Sigmoid colon (tissue), 7 donors: ENCODE results near the gene RPS8. TPM values are rescaled to one million over a fixed set of nuclear protein-coding genes. Genes with fewer than 3 reads are reported as not detected.

Experiments used
- DNase-seq: peaks from one replicate; pipeline ENCODE4 v3.0.0-alpha.2; 2019
- H3K27ac ChIP-seq, 4 donors: fragments of 200-600 bp; sonication (generic); one replicate each; pipeline ENCODE4 v1.5.1; 2016 to 2019; ENCODE audit warnings: mild to moderate bottlenecking in 1 of 4
- H3K27me3 ChIP-seq, 3 donors: fragments of 200-600 bp; sonication (generic); one replicate each; pipeline ENCODE4 v1.5.1; 2019; ENCODE audit warnings: mild to moderate bottlenecking in 1 of 3
- H3K36me3 ChIP-seq, 4 donors: fragments of 200-600 bp; sonication (generic); one replicate each; pipeline ENCODE4 v1.5.1; 2016 to 2019
- H3K4me1 ChIP-seq, 4 donors: fragments of 200-600 bp; sonication (generic); one replicate each; pipeline ENCODE4 v1.5.1; 2017 to 2019
- H3K4me3 ChIP-seq, 4 donors: fragments of 200-600 bp; sonication (generic); one replicate each; pipeline ENCODE4 v1.5.1; 2017 to 2019; ENCODE audit warnings: mild to moderate bottlenecking in 2 of 4, moderate library complexity in 1 of 4
- H3K9me3 ChIP-seq, 4 donors: fragments of 200-600 bp in 3 of 4; sonication (generic) in 3 of 4; one replicate each; pipeline versions ENCODE4 v1.5.1 to v1.6.1; 2013 to 2019
- CTCF ChIP-seq, 4 experiments: fragments of 450-650 bp in 3 of 4; fragments of 200-600 bp in 1 of 4; IDR thresholded peaks; one replicate each; pipeline ENCODE4 v1.5.1; 2016 to 2019; ENCODE audit warnings: antibody characterized with exemption in 4 of 4, mild to moderate bottlenecking in 3 of 4, moderate library complexity in 2 of 4
- EP300 ChIP-seq, 4 donors: sonication (generic); formaldehyde crosslinking; IDR thresholded peaks; one replicate each; pipeline ENCODE4 v1.6.1; 2017; ENCODE audit warnings: antibody characterized with exemption in 4 of 4
- POLR2A ChIP-seq, 2 donors: fragments of 450-650 bp; IDR thresholded peaks; one replicate each; pipeline ENCODE4 v1.6.1; 2016; ENCODE audit warnings: antibody characterized with exemption in 2 of 2, mild to moderate bottlenecking in 2 of 2, moderate library complexity in 2 of 2
- POLR2AphosphoS5 ChIP-seq, 4 donors: sonication (generic); formaldehyde crosslinking; IDR thresholded peaks; one replicate each; pipeline ENCODE4 v1.6.1; 2017; ENCODE audit warnings: antibody characterized with exemption in 4 of 4
- WGBS, 2 donors: extraction: QIAGEN DNeasy Blood & Tissue Kit; methylation state at CpG; one replicate each; pipeline ENCODE4 v1.1.7; 2013; 5-methylcytosine and 5-hydroxymethylcytosine counted together
- intact Hi-C: fragments of 100-400 bp; cut with DNase I; formaldehyde crosslinking; loops from one replicate; pipeline ENCODE4 v1.15.1; 2023
- polyA plus RNA-seq, 3 donors: library from polyadenylated mRNA; stranded (reverse); fragments of 200-250 nt; gene quantifications; one replicate each; pipeline ENCODE4 v1.2.3, GENCODE V29; 2013
- total RNA-seq, 4 donors: library from RNA; depleted of rRNA; stranded (reverse); fragments of >200 nt; gene quantifications; one replicate each; pipeline ENCODE4 v1.1.0, GENCODE V29; 2016
- donor health status: healthy with polysubstance abuse.
- donor health status: Bipolar disorder and iron deficiency.
- donor health status: healthy.

Gene RPS8
- total and polyA plus RNA-seq, 7 donors = 1,996 to 3,717 (median 2,845) TPM

- no peaks in the 10 kb centered on the region for H3K9me3 ChIP-seq
- H3K27ac ChIP-seq = peak overlapping the region; percentile 87 to 91 (median 90)
- peak overlapping the region; percentile 51 to 65 (median 59) for H3K4me3 ChIP-seq
- intact Hi-C loops = loop anchor here (2.0 to 5.0 kb wide), 2 partner anchors 19 to 32 kb away; partner anchors contain the start of genes BEST4 and PLK3
- no peak for TF ChIP-seq EP300 (IDR thresholded peaks at IDR 0.05)
- peak; percentile 87 to 100 (median 98) for TF ChIP-seq POLR2AphosphoS5 (IDR thresholded peaks at IDR 0.05)
- TF ChIP-seq POLR2A (IDR thresholded peaks at IDR 0.05) = peak; percentile 84 to 96
- TF ChIP-seq CTCF (IDR thresholded peaks at IDR 0.05) = no peak
- H3K27me3 ChIP-seq = no peaks in the 10 kb centered on the region
- peak; percentile 92 for DNase-seq
- peaks cover 0 to 25% (median 19%) of the 10 kb centered on the region in 4 donors for H3K4me1 ChIP-seq
- 0% methylated on average over 33 of the region's 33 CpGs for WGBS, 2 donors
- H3K36me3 ChIP-seq = no peaks in the 10 kb centered on the region
These were observed 44.4 kb downstream of the RPS8 start for GRCh38 chr1:44819608-44820327.

- Histone ChIP-seq H3K27ac (peak overlapping the region; percentile 87 to 91 (median 90)), H3K9me3 (no peaks in the 10 kb centered on the region), H3K4me1 (peaks cover 0 to 25% (median 19%) of the 10 kb centered on the region in 4 donors), H3K27me3 (no peaks in the 10 kb centered on the region), H3K36me3 (no peaks in the 10 kb centered on the region), H3K4me3 (peak overlapping the region; percentile 51 to 65 (median 59))
- WGBS, 2 donors = 21 to 26% methylated on average over 25 of the region's 25 CpGs
- intact Hi-C loops = loop anchor here (5.0 kb wide), 1 partner anchor 33 kb away; the partner anchor contains the start of gene BEST4
- TF ChIP-seq POLR2AphosphoS5 (IDR thresholded peaks at IDR 0.05) = no peak
- no peak for TF ChIP-seq EP300 (IDR thresholded peaks at IDR 0.05)
- no peak for TF ChIP-seq POLR2A (IDR thresholded peaks at IDR 0.05)
- no peak for TF ChIP-seq CTCF (IDR thresholded peaks at IDR 0.05)
- peak; percentile 66 for DNase-seq
These were observed 45.2 kb downstream of the RPS8 start for GRCh38 chr1:44820328-44821239.

GRCh38 chr1:44821240-44821715 is 45.9 kb downstream of the RPS8 start:
- no peak for DNase-seq
- WGBS, 2 donors = 85 to 92% methylated on average over 9 of the region's 9 CpGs
- H3K27ac ChIP-seq = peak overlapping the region; percentile 87 to 91 (median 90)
- intact Hi-C loops = loop anchor here (5.0 kb wide), 1 partner anchor 34 kb away; the partner anchor contains the start of gene BEST4
- H3K9me3 ChIP-seq = no peaks in the 10 kb centered on the region
- TF ChIP-seq CTCF (IDR thresholded peaks at IDR 0.05) (no peak), EP300 (IDR thresholded peaks at IDR 0.05) (no peak), POLR2AphosphoS5 (IDR thresholded peaks at IDR 0.05) (no peak), POLR2A (IDR thresholded peaks at IDR 0.05) (no peak)
- H3K36me3 ChIP-seq = no peaks in the 10 kb centered on the region
- H3K4me1 ChIP-seq = peaks cover 0 to 25% (median 19%) of the 10 kb centered on the region in 4 donors
- no peak overlapping the region for H3K4me3 ChIP-seq
- no peaks in the 10 kb centered on the region for H3K27me3 ChIP-seq

GRCh38 chr1:44822131-44822701 is 46.9 kb downstream of the RPS8 start:
- no peaks in the 10 kb centered on the region for H3K9me3 ChIP-seq
- H3K27me3 ChIP-seq = no peaks in the 10 kb centered on the region
- H3K36me3 ChIP-seq = peaks cover 0 to 3% (median 0%) of the 10 kb centered on the region in 4 donors
- DNase-seq = no peak
- intact Hi-C loops = loop anchor here (5.0 kb wide), 1 partner anchor 35 kb away; the partner anchor contains the start of gene BEST4
- peaks cover 0 to 25% (median 19%) of the 10 kb centered on the region in 4 donors for H3K4me1 ChIP-seq
- TF ChIP-seq POLR2AphosphoS5 (IDR thresholded peaks at IDR 0.05) = no peak
- no peak for TF ChIP-seq EP300 (IDR thresholded peaks at IDR 0.05)
- TF ChIP-seq CTCF (IDR thresholded peaks at IDR 0.05) = no peak
- TF ChIP-seq POLR2A (IDR thresholded peaks at IDR 0.05) = no peak
- H3K27ac ChIP-seq = no peak overlapping the region
- WGBS, 2 donors = 88 to 93% methylated on average over 6 of the region's 6 CpGs
- no peak overlapping the region for H3K4me3 ChIP-seq
